DMS153 treated with DMSO at 0.1 percent for 48 hours (cell line): ENCODE measurements around the gene DYNLT1.
"Not testable (repeated sequence)": the region's sequence is repeated elsewhere in the genome, so short reads cannot be mapped to it uniquely, and the experiment has no call there.

Experiments
- DNase-seq: peaks from one replicate; lab custom pipeline; 2025; ENCODE audit not compliant: unreplicated experiment; lab: John Stamatoyannopoulos, UW

DYNLT1 gene

GRCh38 chr6:158642097-158642601, 2.4 kb downstream of the DYNLT1 start:
- no peak for DNase-seq

GRCh38 chr6:158640519-158640918, 4.0 kb downstream of the DYNLT1 start:
- DNase-seq: no peak

- no peak for DNase-seq
Observed at GRCh38 chr6:158639056-158639455, 5.5 kb downstream of the DYNLT1 start.

GRCh38 chr6:158638324-158638854, 6.2 kb downstream of the DYNLT1 start:
- no peak for DNase-seq

GRCh38 chr6:158636778-158637177, 7.8 kb downstream of the DYNLT1 start:
- DNase-seq: no peak

- no peak for DNase-seq
Observed at GRCh38 chr6:158635427-158636073, 9.0 kb downstream of the DYNLT1 start.

- DNase-seq: no peak
Observed at GRCh38 chr6:158634695-158635426, 9.7 kb downstream of the DYNLT1 start.

GRCh38 chr6:158633127-158633526, 11.4 kb downstream of the DYNLT1 start:
- no peak for DNase-seq

GRCh38 chr6:158632538-158633119, 11.9 kb downstream of the DYNLT1 start:
- DNase-seq: not testable (repeated sequence)

- no peak for DNase-seq
Observed at GRCh38 chr6:158631678-158632537, 12.6 kb downstream of the DYNLT1 start.

GRCh38 chr6:158630938-158631616, 13.5 kb downstream of the DYNLT1 start:
- DNase-seq: no peak

- DNase-seq: no peak
Observed at GRCh38 chr6:158629367-158630221, 14.9 kb downstream of the DYNLT1 start.

GRCh38 chr6:158628542-158628941, 16.0 kb downstream of the DYNLT1 start:
- no peak for DNase-seq

- DNase-seq: no peak
Observed at GRCh38 chr6:158627940-158628211, 16.7 kb downstream of the DYNLT1 start.

GRCh38 chr6:158627168-158627939, 17.2 kb downstream of the DYNLT1 start:
- no peak for DNase-seq

- DNase-seq: no peak
Observed at GRCh38 chr6:158626360-158627167, 18.0 kb downstream of the DYNLT1 start.

GRCh38 chr6:158625881-158626305, 18.6 kb downstream of the DYNLT1 start:
- no peak for DNase-seq
